GM19328 (cell line): ENCODE results near the gene PPIF.

ENCODE experiments used
- ATAC-seq: cut with Tn5 transposase; IDR thresholded peaks from one replicate; pipeline ENCODE4 v1.9.1; 2021; ENCODE audit warnings: mild to moderate bottlenecking, moderate library complexity; ENCODE audit not compliant: unreplicated experiment

PPIF gene

DNA sequence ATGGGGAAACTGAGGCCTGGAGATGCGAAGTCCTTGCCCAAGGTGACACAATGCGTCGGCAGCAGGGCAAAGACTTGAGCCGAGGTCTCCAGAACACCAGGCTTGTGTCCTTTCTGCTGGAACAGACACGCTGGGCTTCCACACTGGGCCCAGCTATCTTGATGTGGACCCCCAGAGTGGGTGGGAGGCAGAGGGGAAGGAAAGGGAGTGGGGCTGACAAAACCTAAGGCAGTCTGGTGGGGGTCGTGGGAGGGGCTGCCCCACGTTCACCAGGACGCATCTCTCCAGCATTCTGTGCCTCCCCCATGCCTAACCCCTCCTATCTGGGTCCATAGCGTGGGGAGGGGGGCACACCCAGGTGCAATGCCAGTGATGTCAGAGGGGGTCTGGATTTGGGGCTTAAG, 38.1 kb downstream of the PPIF start:
- no peak for ATAC-seq

GRCh38 chr10:79385804-79386531, 38.7 kb downstream of the PPIF start:
- ATAC-seq, result no peak

- ATAC-seq, result no peak
Observed at GRCh38 chr10:79386637-79387465, 39.6 kb downstream of the PPIF start.

DNA sequence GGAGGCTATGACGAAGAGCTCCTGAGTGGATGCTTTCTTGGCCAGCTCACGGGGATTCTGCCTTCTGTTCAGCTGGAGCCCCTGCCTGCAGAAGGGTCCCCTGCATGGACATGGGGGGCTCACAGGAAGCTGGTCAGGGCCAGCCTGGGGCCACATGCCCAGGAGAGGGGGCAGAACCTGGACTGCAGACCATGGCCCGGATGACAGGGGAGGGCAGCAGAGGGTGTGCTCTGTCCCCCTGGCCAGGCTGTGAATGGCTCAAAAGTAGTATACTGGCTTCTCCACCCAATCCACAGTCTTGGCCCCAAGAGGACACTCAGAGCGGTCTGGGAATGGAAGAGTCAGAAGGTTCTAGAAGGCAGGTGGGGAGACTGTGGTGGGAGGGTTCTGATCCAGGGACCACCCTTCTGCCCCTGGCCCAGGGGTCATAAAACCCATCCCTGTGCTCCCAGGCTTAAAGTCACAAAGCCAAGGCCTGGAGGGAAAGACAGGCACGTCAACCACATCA, 40.3 kb downstream of the PPIF start:
- ATAC-seq, result no peak

GRCh38 chr10:79387974-79388850, 40.9 kb downstream of the PPIF start:
- ATAC-seq, result no peak

- no peak for ATAC-seq
Observed at GRCh38 chr10:79390057-79390456, 42.8 kb downstream of the PPIF start.

- no peak for ATAC-seq
Observed at GRCh38 chr10:79390551-79391229, 43.4 kb downstream of the PPIF start.

DNA sequence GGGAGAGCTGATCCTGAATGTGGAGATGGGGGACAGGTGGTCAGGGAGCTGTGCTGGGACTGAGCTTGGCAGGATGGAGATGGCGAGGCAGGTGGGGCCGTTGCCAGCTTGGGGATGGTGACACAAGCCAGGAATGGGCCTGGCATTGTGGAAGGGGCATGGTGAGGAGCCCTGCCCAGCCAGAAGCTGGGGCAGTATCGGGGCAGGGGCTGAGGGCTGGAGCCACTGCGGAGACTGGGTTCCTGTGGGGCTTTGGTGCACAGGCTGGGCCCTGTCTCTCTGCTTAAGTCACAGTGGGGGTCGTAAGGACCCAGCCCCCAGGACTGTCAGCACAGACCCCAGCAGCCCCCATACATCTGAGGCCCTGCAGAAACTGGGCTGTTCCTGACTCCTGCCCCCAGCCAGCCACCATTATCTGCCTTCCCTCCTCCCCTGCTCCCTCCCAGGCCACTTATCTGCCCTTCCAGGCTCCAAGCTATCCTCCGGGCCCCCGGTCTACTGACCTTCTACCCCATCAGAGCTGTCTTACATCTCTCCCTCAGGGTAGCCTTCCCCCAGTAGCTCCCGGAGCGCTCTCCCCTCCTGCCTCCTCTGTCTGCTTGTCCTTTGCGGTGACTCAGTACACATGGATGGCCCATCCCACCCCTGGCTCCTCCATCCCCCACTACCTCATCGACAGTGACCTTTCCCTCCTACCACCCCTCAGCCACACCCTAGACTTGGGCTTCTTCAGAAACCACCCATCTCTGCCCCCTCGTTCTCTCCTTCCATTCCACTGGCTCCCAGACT, 44.2 kb downstream of the PPIF start:
- no peak for ATAC-seq

GRCh38 chr10:79392020-79392398, 44.7 kb downstream of the PPIF start:
- no peak for ATAC-seq

DNA sequence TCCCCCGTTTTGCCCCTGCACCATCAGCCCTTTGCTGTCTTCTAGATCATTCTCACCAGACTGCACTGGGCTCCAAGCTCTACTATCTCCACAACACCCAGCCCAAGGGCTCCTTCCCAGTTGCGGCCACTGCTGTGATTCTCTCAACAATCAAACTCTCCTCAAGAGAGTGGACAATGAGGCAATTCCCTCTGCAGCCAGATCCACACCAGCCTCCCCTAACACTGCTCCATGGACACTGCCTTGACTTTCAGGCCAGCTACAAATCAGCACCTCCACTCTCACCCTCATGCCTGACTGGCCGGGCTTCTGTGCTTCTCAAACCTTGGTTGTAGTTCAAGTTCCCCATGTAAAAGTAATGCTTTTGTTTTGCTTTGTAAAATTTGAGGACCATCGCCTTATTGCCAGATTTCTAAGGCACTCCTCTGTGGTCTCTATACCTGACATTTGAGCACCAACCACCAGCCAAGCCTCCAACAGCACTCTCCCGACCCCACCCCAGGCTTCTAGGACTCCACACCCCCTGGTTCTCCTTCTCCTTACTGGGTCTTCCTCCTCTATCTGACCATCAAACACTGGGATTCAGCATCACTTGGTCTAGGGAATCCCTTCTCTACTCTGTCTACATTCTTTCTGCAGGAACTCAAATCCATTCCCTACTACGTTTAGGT, 45.4 kb downstream of the PPIF start:
- no peak for ATAC-seq

GRCh38 chr10:79393221-79393923, 46.1 kb downstream of the PPIF start:
- no peak for ATAC-seq

DNA sequence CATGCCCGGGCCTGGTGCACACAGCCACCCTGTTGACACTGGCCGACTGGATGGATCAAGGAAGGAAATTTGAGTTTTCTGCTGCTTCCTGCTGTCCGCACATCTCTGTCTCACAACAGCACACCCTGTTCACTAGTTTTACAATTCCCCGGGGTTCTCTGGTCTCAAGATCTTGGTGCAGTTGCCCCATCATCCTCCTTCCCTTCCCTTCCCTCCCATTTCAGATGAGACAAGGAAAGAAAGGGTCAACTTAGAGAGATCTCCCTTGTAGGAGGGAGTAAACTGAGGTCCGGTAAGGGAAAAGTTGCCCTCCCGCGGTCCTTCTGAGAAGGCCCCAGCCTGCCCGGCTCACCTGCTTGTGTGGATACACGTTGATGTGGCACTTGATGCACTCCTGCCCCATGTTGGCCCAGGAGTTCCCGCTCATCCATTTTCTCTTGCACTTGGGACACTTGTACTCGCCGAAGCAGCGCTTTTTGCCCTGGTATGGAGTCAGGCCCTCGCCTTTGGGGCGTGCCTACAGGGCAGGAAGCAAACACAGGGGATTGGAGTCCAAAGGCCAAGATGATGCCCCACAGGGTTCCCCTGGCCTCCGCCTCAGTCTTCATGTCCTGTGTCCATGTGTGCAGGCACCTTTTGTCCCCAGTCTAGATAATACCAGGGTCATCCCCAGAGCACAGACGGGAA, 46.8 kb downstream of the PPIF start:
- ATAC-seq, result no peak

DNA sequence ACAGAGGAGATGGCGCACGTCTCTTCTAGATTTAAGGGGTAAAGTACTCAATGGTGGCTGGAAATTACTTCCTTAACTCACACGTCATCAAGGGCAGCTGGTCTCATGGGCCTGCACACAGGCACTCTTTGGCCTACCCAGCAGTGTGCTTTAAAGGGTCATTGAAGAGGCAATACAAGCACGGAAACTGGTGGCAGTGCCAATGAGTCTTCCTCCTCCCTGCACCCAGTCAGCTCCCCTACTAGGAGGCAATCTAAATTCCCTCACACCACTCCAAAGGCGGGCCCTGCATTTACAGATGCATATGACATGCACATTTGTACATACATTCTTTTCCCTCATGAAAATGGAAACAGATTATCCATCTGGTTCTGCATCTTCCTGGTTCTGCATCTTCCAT, 47.4 kb downstream of the PPIF start:
- no peak for ATAC-seq

- ATAC-seq, result no peak
Observed at GRCh38 chr10:79396520-79396919, 49.3 kb downstream of the PPIF start.

- no peak for ATAC-seq
Observed at GRCh38 chr10:79397051-79397450, 49.8 kb downstream of the PPIF start.

- no peak for ATAC-seq
Observed at GRCh38 chr10:79397575-79398303, 50.5 kb downstream of the PPIF start.

GRCh38 chr10:79398642-79399041, 51.4 kb downstream of the PPIF start:
- ATAC-seq, result no peak
